ENCODE measurements around the gene MAST3.

Gene MAST3

GRCh38 chr19:18158467-18158866 is 60.9 kb downstream of the MAST3 start:
- TF ChIP-seq REST (IDR thresholded peaks at IDR 0.05; ENCODE audit: low read depth) (no peak), NFIC (IDR thresholded peaks at IDR 0.05) (no peak), RAD21 (IDR thresholded peaks at IDR 0.05; ENCODE audit: low read depth) (no peak), MAX (IDR thresholded peaks at IDR 0.05) (no peak), TCF12 (IDR thresholded peaks at IDR 0.05; ENCODE audit: low read depth) (no peak), ZBTB7A (IDR thresholded peaks at IDR 0.05; ENCODE audit: low read depth) (no peak), FOXM1 (IDR thresholded peaks at IDR 0.05; ENCODE audit: borderline replicate concordance, low read depth) (no peak), CREB1 (IDR thresholded peaks at IDR 0.05; ENCODE audit: low read depth) (no peak), CEBPB (IDR thresholded peaks at IDR 0.05) (no peak)

GRCh38 chr19:18159810-18160209 is 62.2 kb downstream of the MAST3 start:
- TF ChIP-seq EGR1 (IDR thresholded peaks at IDR 0.05) (no peak), NFIC (IDR thresholded peaks at IDR 0.05) (no peak), REST (IDR thresholded peaks at IDR 0.05; ENCODE audit: low read depth) (no peak), FOXM1 (IDR thresholded peaks at IDR 0.05; ENCODE audit: borderline replicate concordance, low read depth) (no peak), USF1 (IDR thresholded peaks at IDR 0.05) (no peak), TCF12 (IDR thresholded peaks at IDR 0.05; ENCODE audit: low read depth) (no peak), RAD21 (IDR thresholded peaks at IDR 0.05; ENCODE audit: low read depth) (no peak), TAF1 (IDR thresholded peaks at IDR 0.05; ENCODE audit: low read depth) (no peak), EP300 (IDR thresholded peaks at IDR 0.05; ENCODE audit: borderline replicate concordance) (no peak), CREB1 (IDR thresholded peaks at IDR 0.05; ENCODE audit: low read depth) (no peak), TEAD4 (IDR thresholded peaks at IDR 0.05) (no peak), ZBTB7A (IDR thresholded peaks at IDR 0.05; ENCODE audit: low read depth) (no peak), CEBPB (IDR thresholded peaks at IDR 0.05) (no peak), YY1 (IDR thresholded peaks at IDR 0.05; ENCODE audit: low read depth) (no peak)

- TF ChIP-seq REST (IDR thresholded peaks at IDR 0.05; ENCODE audit: low read depth) (peak; percentile 23; the same call in 1 of the 2 replicates), NFIC (IDR thresholded peaks at IDR 0.05) (no peak)
Measured at GRCh38 chr19:18160493-18160970, 63.0 kb downstream of the MAST3 start.

GRCh38 chr19:18160971-18161635 is 63.5 kb downstream of the MAST3 start:
- TF ChIP-seq EP300 (IDR thresholded peaks at IDR 0.05; ENCODE audit: borderline replicate concordance) (no peak), TCF12 (IDR thresholded peaks at IDR 0.05; ENCODE audit: low read depth) (no peak), RAD21 (IDR thresholded peaks at IDR 0.05; ENCODE audit: low read depth) (peak; percentile 14; the same call in 1 of the 2 replicates), USF1 (IDR thresholded peaks at IDR 0.05) (no peak), REST (IDR thresholded peaks at IDR 0.05; ENCODE audit: low read depth) (no peak), MAX (IDR thresholded peaks at IDR 0.05) (peak; percentile 67), CREB1 (IDR thresholded peaks at IDR 0.05; ENCODE audit: low read depth) (no peak), CEBPB (IDR thresholded peaks at IDR 0.05) (no peak)
